ENCODE data around the gene OBSCN. TPM values are rescaled to one million over a fixed set of nuclear protein-coding genes. Genes with fewer than 3 reads are reported as not detected.

OBSCN gene
- total RNA-seq, 1 donor from 2014 or later: 316 TPM

GRCh38 chr1:228402641-228403025 is 194.8 kb downstream of the OBSCN start:
- Histone ChIP-seq H3K9me3 (replicated peaks) (no peaks in the 10 kb centered on the region), H3K4me3 (no peak overlapping the region), H3K4me1 (peaks cover 42% of the 10 kb centered on the region), H3K27me3 (ENCODE audit: low read depth) (no peaks in the 10 kb centered on the region), H3K27ac (replicated peaks) (no peak overlapping the region), H3K36me3 (peaks cover 36% of the 10 kb centered on the region)
- DNase-seq: no peak
- intact Hi-C loops (cut with micrococcal nuclease): no loop called here
- no peak for TF ChIP-seq CTCF (IDR thresholded peaks at IDR 0.05; ENCODE audit: borderline replicate concordance)

- peaks cover 31% of the 10 kb centered on the region for H3K36me3 ChIP-seq
- H3K4me1 ChIP-seq: peaks cover 48% of the 10 kb centered on the region
- H3K27ac ChIP-seq (replicated peaks): no peak overlapping the region
- TF ChIP-seq CTCF (IDR thresholded peaks at IDR 0.05; ENCODE audit: borderline replicate concordance): no peak
- intact Hi-C loops (cut with micrococcal nuclease): no loop called here
- no peaks in the 10 kb centered on the region for H3K9me3 ChIP-seq (replicated peaks)
- H3K27me3 ChIP-seq (ENCODE audit: low read depth): no peaks in the 10 kb centered on the region
- no peak overlapping the region for H3K4me3 ChIP-seq
- no peak for DNase-seq
Observed at GRCh38 chr1:228403231-228403631, 195.4 kb downstream of the OBSCN start.

GRCh38 chr1:228404107-228404720 is 196.4 kb downstream of the OBSCN start:
- DNase-seq: no peak
- intact Hi-C loops (cut with micrococcal nuclease): no loop called here
- no peaks in the 10 kb centered on the region for H3K9me3 ChIP-seq (replicated peaks)
- H3K27ac ChIP-seq (replicated peaks): no peak overlapping the region
- peak overlapping the region; percentile 99 for H3K4me3 ChIP-seq
- H3K27me3 ChIP-seq (ENCODE audit: low read depth): no peaks in the 10 kb centered on the region
- H3K4me1 ChIP-seq: peaks cover 49% of the 10 kb centered on the region
- peaks cover 21% of the 10 kb centered on the region for H3K36me3 ChIP-seq
- TF ChIP-seq CTCF (IDR thresholded peaks at IDR 0.05; ENCODE audit: borderline replicate concordance): no peak

- Histone ChIP-seq H3K36me3 (peaks cover 9% of the 10 kb centered on the region), H3K4me1 (peaks cover 49% of the 10 kb centered on the region), H3K9me3 (replicated peaks) (no peaks in the 10 kb centered on the region), H3K27ac (replicated peaks) (no peak overlapping the region), H3K27me3 (ENCODE audit: low read depth) (no peaks in the 10 kb centered on the region), H3K4me3 (peak overlapping the region; percentile 99)
- no peak for TF ChIP-seq CTCF (IDR thresholded peaks at IDR 0.05; ENCODE audit: borderline replicate concordance)
- intact Hi-C loops (cut with micrococcal nuclease): no loop called here
- DNase-seq: no peak
Observed at GRCh38 chr1:228405200-228405978, 197.5 kb downstream of the OBSCN start.

GRCh38 chr1:228405979-228406228 is 198.1 kb downstream of the OBSCN start:
- H3K4me3 ChIP-seq: peak overlapping the region; percentile 99
- peak overlapping the region; percentile 90 for H3K27ac ChIP-seq (replicated peaks)
- no peaks in the 10 kb centered on the region for H3K9me3 ChIP-seq (replicated peaks)
- no peak for TF ChIP-seq CTCF (IDR thresholded peaks at IDR 0.05; ENCODE audit: borderline replicate concordance)
- intact Hi-C loops (cut with micrococcal nuclease): no loop called here
- H3K27me3 ChIP-seq (ENCODE audit: low read depth): no peaks in the 10 kb centered on the region
- H3K4me1 ChIP-seq: peaks cover 49% of the 10 kb centered on the region
- H3K36me3 ChIP-seq: peaks cover 4% of the 10 kb centered on the region
- no peak for DNase-seq

Data from left ventricle myocardium inferior (tissue), 1 donor.